Keratinocyte (primary cell): ENCODE measurements around the gene SLC26A3. TPM values are rescaled to one million over a fixed set of nuclear protein-coding genes. Genes with fewer than 3 reads are reported as not detected.
"Not testable (repeated sequence)": the region's sequence is repeated elsewhere in the genome, so short reads cannot be mapped to it uniquely, and the experiment has no call there.

Experiments used
- DNase-seq: peaks from one replicate; pipeline ENCODE4 v3.0.0-alpha.2; 2011; ENCODE audit warnings: low read depth, missing footprints, low spot score
- FAIRE-seq: peaks from 2 replicates; lab custom pipeline; 2011; peaks lifted over from hg19 to GRCh38; lab: Jason Lieb, UNC
- H2AFZ ChIP-seq: 2 replicates; pipeline ENCODE4 v1.6.0; 2012; ENCODE audit warnings: low read length, control low read depth, inconsistent platforms; ENCODE audit not compliant: control insufficient read depth
- H3K27ac ChIP-seq: 2 replicates; pipeline ENCODE4 v1.5.1; 2011; ENCODE audit warnings: low read length; ENCODE audit not compliant: control insufficient read depth, insufficient read depth
- H3K27me3 ChIP-seq: 3 replicates; pipeline ENCODE4 v1.6.0; 2011; ENCODE audit warnings: low read length; ENCODE audit not compliant: control insufficient read depth, insufficient read depth; ENCODE audit errors: extremely low read depth
- H3K36me3 ChIP-seq, 2 experiments: 2 replicates in 1 of 2; 3 replicates in 1 of 2; pipeline ENCODE4 v1.5.1; 2011; ENCODE audit warnings: low read length in 2 of 2, mild to moderate bottlenecking in 1 of 2; ENCODE audit not compliant: control insufficient read depth in 2 of 2, insufficient read depth in 2 of 2; ENCODE audit errors: extremely low read depth in 1 of 2
- H3K4me1 ChIP-seq: 3 replicates; pipeline ENCODE4 v1.5.1; 2011; ENCODE audit warnings: low read length; ENCODE audit not compliant: control insufficient read depth, insufficient read depth; ENCODE audit errors: extremely low read depth
- H3K4me2 ChIP-seq: 3 replicates; pipeline ENCODE4 v1.6.0; 2011; ENCODE audit warnings: low read depth, low read length; ENCODE audit not compliant: control insufficient read depth, insufficient read depth; ENCODE audit errors: extremely low read depth
- H3K4me3 ChIP-seq, 3 experiments: fragments of 200-600 bp in 1 of 3; sonication (generic) in 1 of 3; 2 replicates in 2 of 3; 3 replicates in 1 of 3; pipeline ENCODE4 v1.5.1; 2011 to 2016; ENCODE audit warnings: low read length in 3 of 3, mild to moderate bottlenecking in 3 of 3, control low read depth in 2 of 3, inconsistent platforms in 1 of 3, low read depth in 1 of 3, mixed read lengths in 1 of 3, mixed run types in 1 of 3, moderate library complexity in 1 of 3; ENCODE audit not compliant: control insufficient read depth in 2 of 3, insufficient read depth in 2 of 3; ENCODE audit errors: extremely low read depth in 1 of 3
- H3K79me2 ChIP-seq: 2 replicates; pipeline ENCODE4 v1.6.0; 2012; ENCODE audit warnings: low read length; ENCODE audit not compliant: control insufficient read depth, insufficient read depth
- H3K9ac ChIP-seq: 3 replicates; pipeline ENCODE4 v1.6.0; 2011; ENCODE audit warnings: low read length; ENCODE audit not compliant: control insufficient read depth, insufficient read depth; ENCODE audit errors: extremely low read depth
- H3K9me1 ChIP-seq: 3 replicates; pipeline ENCODE4 v1.6.0; 2011; ENCODE audit warnings: low read length; ENCODE audit not compliant: control insufficient read depth, insufficient read depth; ENCODE audit errors: extremely low read depth
- H3K9me3 ChIP-seq: 2 replicates; pipeline ENCODE4 v1.5.1; 2012; ENCODE audit warnings: low read depth, low read length; ENCODE audit not compliant: control insufficient read depth
- H4K20me1 ChIP-seq: 3 replicates; pipeline ENCODE4 v1.6.0; 2011; ENCODE audit warnings: low read length; ENCODE audit not compliant: control insufficient read depth, insufficient read depth; ENCODE audit errors: extremely low read depth
- CTCF ChIP-seq, 3 experiments: IDR thresholded peaks in 1 of 3; conservative IDR thresholded peaks in 1 of 3; optimal IDR thresholded peaks in 1 of 3; 2 replicates in 2 of 3; 3 replicates in 1 of 3; pipeline versions ENCODE3 to v1.5.1; 2011; ENCODE audit warnings: low read length in 3 of 3, mild to moderate bottlenecking in 3 of 3, moderate library complexity in 2 of 3, control low read depth in 1 of 3, inconsistent platforms in 1 of 3; ENCODE audit not compliant: insufficient read depth in 2 of 3; ENCODE audit errors: extremely low read depth in 1 of 3
- EZH2 ChIP-seq: IDR thresholded peaks from one replicate; pipeline ENCODE4 v1.6.1; 2012; ENCODE audit warnings: inconsistent platforms, mild to moderate bottlenecking, low read length, moderate library complexity
- dilution Hi-C: fragments of 300-500 bp; cut with MboI; formaldehyde crosslinking; loops from one replicate; pipeline ENCODE4 v1.7.0; 2020; ENCODE audit warnings: low sequenced_read_pairs; ENCODE audit not compliant: extremely low pct_ligation_motif_present
- polyA plus RNA-seq, 5 experiments: library from polyadenylated mRNA; depleted of rRNA in 3 of 5; stranded (reverse) in 3 of 5; stranded (forward) in 1 of 5; unstranded in 1 of 5; fragments of >200 nt; gene quantifications; 1 replicate in 1 of 5; 2 replicates in 3 of 5; 3 replicates in 1 of 5; pipeline versions ENCODE4 v1.2.1 to v1.2.3, GENCODE V29; 2011 to 2012; ENCODE audit warnings: missing spikeins in 2 of 5, low read depth in 1 of 5, low replicate concordance in 1 of 5

The SLC26A3 gene
- polyA plus RNA-seq, 1 donor (not counting 4 experiments of a cell fraction or from before 2014, with no cell fraction given), result not detected

GRCh38 chr7:107850216-107850615 is 47.2 kb upstream of the SLC26A3 start:
- dilution Hi-C loops, result loop anchor here (25.0 kb wide), 1 partner anchor 88 kb away; no protein-coding TSS in a partner anchor
- Histone ChIP-seq H4K20me1 (no peaks in the 10 kb centered on the region), H3K27ac (no peak overlapping the region), H3K4me2 (no peak overlapping the region), H3K36me3 (no peaks in the 10 kb centered on the region), H3K27me3 (no peaks in the 10 kb centered on the region), H3K9me1 (no peaks in the 10 kb centered on the region), H3K9ac (no peak overlapping the region), H2AFZ (no peak overlapping the region), H3K9me3 (no peaks in the 10 kb centered on the region), H3K4me3 (no peak overlapping the region), H3K79me2 (no peaks in the 10 kb centered on the region), H3K4me1 (no peaks in the 10 kb centered on the region)
- TF ChIP-seq CTCF (optimal IDR thresholded peaks at IDR 0.05 in 1 of 3, IDR thresholded peaks at IDR 0.05 in 1 of 3, conservative IDR thresholded peaks at IDR 0.05 in 1 of 3; ENCODE audit: extremely low read depth in 1 of 3, insufficient read depth in 2 of 3, low read length in 3 of 3) (no peak), EZH2 (no peak)
- no peak for DNase-seq
- no peak for FAIRE-seq

DNA sequence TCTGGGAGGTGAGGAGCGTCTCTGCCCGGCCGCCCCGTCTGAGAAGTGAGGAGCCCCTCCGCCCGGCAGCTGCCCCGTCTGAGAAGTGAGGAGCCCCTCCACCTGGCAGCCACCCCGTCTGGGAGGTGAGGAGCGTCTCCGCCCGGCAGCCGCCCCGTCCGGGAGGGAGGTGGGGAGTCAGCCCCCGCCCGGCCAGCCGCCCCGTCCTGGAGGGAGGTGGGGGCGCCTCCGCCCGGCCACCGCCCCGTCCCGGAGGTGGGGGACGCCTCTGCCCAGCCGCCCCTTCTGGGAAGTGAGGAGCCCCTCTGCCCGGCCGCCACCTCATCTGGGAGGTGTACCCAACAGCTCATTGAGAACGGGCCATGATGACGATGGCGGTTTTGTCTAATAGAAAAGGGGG is 45.2 kb upstream of the SLC26A3 start:
- H3K4me1 ChIP-seq, H3K27ac ChIP-seq, H3K27me3 ChIP-seq, H3K4me3 ChIP-seq, H3K36me3 ChIP-seq, H3K9ac ChIP-seq, DNase-seq, FAIRE-seq, H3K9me1 ChIP-seq, H2AFZ ChIP-seq, H4K20me1 ChIP-seq, H3K79me2 ChIP-seq, dilution Hi-C loops, H3K9me3 ChIP-seq, H3K4me2 ChIP-seq: not testable (repeated sequence)

DNA sequence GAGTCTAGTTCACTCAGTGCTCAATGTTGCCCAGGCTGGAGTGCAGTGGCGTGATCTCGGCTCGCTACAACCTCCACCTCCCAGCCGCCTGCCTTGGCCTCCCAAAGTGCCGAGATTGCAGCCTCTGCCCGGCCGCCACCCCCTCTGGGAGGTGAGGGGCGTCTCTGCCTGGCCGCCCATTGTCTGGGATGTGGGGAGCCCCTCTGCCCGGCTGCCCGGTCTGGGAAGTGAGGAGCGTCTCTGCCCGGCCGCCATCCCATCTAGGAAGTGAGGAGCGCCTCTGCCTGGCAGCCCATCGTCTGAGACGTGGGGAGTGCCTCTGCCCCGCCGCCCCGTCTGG is 44.8 kb upstream of the SLC26A3 start:
- H3K9me1 ChIP-seq, dilution Hi-C loops, H3K79me2 ChIP-seq, H3K9me3 ChIP-seq, DNase-seq, H3K4me2 ChIP-seq, H3K4me1 ChIP-seq, H3K9ac ChIP-seq, H3K36me3 ChIP-seq, H3K27ac ChIP-seq, H2AFZ ChIP-seq, H3K4me3 ChIP-seq, H4K20me1 ChIP-seq, H3K27me3 ChIP-seq, FAIRE-seq: not testable (repeated sequence)
